Activated CD8-positive, alpha-beta memory T cell treated with anti-CD3 and anti-CD28 coated beads for 24 hours (primary cell): ENCODE data around the gene PPP1R10.
A peak's percentile ranks its signal among the peaks of the same experiment; 100 is the strongest.

Source experiments
- DNase-seq: peaks from one replicate; pipeline ENCODE4 v3.0.0-alpha.2; 2020

Gene PPP1R10

DNA sequence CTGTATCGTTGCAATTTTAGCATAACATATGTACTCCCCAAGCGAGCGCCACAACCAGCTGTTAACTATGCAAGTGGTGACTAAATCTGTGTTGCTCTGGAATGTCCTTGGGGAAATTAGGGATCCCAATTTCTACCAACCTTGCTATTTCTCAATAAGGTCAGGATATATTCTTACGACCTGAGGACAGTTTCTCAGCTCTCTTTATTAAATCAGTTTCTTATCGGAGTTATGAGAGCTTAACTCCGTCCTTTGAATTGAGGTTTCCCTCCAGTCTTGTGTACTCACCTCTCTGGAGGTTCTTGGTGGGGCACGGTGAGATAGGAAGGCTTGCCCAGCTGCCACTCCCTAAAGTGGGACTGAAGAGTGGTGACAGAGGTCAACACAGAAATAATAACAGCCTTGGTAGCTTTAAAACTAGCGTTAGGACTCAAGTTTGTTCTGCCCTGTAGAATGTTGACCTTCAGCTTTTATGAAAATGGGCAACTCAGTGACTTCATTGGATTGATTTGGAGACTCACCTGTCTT, 1.3 kb upstream of the PPP1R10 start:
- DNase-seq, result no peak

GRCh38 chr6:30617565-30618269, 674 bp upstream of the PPP1R10 start, which contains the start of gene MRPS18B:
TSS of gene MRPS18B (plus strand) at chr6:30617840. CDS start at chr6:30617866, 26 bp downstream.
- DNase-seq, result peak; percentile 96

DNA sequence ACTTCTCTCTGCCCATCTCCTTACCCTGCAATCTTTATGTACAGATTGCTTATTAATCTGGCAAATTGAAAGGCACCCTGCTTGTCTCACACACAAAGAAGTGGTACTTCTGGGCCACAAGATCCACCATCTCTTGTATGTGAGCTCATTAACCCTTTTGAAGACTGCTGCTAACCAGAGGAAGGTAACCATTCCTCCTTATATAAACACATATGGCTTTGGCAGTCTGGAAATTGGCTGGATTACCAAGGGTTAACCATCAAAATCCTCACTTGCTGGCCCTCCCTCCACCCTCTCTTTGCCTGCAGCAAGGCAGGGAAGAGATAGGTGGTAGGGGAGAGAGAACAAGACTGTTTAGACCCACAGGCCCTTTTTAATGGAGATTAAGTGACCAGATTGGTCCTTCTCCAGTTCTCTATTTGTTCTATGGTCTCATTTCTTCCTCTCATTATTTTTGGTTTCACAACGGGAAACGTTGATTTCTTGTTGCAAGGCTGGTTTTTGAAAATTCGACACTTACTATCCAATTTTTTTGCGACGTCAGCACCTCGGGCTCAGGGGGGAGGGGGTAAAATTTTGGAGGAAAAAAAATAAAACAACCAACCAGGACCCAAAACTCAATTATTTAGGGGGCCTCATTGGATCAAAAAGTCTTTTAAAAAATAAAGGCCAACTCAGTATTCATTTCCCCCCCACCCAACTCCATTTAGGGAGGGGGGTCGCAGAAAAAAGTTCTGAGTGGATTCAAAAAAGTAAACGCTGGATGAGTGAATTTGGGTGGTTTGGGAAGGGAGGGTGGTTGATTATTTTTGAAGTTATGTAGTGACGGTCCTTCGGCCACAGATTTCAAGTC, 859 bp downstream of the PPP1R10 start:
- DNase-seq, result peak; percentile 77

DNA sequence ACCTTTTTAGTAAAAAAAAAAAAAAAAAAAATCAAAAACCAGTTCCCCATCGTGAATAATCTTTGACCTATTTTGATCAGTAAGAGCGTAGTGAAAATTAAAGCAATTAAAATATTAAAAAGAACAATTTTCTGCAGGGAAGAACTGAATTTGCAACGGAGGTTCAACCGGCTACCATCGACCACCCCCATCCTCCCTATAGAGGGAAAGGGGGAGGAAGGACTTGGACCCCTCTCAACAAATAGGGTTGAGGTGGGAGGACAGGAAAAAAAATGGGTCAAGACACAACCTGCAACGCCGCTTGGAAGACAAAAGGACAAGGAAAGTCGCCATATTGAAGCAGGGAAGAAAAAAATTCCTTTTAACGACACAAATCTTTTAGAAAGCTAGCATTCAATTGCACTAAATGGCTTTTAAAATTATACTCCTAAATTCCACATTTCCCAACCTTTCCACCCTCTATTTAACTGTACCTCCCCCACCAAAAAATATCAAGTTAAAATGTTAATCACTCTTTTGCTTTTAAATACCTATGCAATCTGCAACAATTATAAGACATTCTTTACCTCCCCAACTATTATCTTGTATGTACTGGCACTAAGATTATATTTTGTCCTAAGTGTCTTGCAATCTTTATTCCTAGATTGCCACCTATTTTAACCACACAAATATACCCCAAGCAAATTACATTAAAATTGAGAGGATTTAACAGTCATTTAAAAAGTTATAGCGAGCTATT, 1.7 kb downstream of the PPP1R10 start:
- peak; percentile 81 for DNase-seq

- peak; percentile 84 for DNase-seq
These were observed 2.2 kb downstream of the PPP1R10 start for GRCh38 chr6:30614843-30615218.

DNA sequence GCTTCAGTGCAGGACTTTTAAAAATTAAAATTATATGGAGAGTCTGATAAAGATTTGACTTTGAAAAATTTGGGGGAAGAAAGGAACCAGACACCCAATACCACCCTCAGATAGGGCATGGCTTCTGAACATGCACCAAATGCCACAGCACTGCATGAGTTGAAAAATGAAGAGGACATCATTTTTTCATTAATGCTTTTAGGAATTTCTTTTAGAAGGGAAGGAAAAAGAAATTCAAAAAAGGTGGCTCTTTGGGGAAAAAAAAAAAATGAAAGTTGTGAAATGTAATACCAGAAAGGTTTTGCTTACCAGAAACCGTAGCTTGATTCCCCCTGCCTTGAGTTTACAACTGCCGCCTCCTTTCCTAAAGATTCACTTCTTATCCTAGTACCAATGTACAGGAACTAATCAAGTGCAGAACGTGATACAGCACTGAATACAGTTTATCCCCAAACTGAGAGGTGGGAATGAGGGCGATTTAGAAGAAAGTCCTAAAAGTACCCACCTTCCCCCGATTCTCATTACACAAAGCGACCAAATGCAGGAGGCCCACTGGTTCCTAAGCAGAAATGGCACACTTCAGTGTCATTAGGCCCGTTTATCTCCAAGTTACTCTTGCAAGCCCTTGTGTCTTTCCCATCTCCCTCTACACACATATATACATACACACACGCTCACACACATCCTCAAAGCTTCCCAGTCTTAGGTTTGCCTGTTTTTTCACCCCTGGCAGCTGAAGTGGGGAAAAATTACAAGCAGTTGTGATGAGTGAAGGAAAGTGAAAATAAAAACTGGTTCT, 2.8 kb downstream of the PPP1R10 start:
- DNase-seq, result peak; percentile 66

DNA sequence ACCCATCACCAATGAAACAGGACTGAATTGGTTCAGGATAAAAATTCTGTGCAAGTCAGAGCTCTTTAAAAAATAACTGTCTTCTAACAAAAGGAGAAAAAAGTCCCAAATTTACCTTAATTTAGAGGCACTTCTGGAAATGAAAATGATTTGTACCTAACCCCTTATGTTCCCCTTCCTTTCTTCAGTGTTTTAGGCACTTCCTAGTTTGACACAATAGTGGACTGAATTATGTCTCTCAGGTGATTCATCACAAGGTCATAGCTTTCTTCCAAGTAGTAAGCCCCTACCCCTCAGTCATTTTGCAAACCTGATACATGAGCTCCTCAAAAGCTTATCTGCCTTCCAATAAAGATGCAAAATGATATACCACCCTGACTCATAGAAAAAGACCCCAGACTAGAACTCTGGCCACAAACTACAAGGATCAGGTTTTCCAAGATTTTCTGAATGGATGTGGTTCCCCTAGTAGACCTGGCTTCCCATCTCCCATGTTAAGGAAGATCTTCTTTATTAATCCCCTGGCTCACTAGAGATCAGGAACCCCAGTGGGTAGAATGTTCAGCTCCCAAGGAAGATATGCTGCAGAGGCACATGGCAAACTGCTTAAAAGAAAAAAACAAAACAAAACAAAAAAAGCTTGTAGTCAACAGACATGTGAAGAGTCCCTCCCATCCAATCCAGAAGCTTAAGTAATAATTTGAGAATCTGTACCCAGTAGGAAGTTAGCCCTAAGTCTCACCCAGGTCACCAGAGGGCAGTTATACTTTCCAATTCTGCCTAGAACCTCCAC, 3.6 kb downstream of the PPP1R10 start:
- DNase-seq, result no peak

DNA sequence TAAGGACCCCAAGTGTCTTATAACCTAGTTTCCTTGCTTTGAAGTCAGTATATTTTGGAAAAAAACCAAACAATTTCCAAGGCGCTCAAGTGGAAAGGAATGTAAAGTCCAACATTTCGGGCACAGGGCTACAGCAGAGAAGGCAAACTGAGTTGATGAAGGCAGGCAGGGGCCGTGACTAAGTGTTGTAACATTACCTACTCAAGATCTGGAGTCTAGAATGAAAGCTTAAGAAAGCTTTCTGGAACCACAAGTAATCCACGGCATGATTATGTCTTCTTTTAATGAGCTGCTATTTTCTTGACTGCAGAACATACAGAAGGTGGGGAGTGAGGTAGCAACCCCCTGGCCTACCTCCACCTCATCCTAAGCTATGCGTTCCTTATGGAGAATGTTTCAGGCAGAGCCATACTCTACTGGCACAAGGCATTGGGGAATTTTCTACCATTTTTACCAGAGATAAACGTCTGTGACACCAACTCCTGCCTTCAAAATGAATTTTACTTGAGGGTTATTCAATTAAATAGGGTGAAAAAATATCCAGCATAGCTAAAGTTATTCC, 4.3 kb downstream of the PPP1R10 start:
- DNase-seq, result no peak

DNA sequence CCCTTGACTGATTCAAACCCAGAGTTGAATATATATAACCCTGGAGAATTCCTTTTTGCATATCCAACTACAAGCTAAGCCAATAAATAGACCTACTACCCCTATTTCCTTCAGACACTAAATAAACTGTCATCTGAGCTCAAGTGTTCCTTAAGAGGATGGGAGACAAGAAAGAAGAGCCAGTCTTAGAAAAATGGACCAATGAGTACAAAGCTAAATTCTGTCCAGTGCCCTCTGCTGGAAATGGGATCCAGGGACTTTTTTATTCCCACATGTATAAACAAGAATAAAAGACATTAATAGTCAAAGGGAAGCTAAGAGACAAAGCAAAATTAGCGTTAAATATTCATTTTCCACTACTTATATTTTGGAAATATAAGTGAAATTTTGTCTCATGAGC, 4.8 kb downstream of the PPP1R10 start:
- DNase-seq, result no peak

DNA sequence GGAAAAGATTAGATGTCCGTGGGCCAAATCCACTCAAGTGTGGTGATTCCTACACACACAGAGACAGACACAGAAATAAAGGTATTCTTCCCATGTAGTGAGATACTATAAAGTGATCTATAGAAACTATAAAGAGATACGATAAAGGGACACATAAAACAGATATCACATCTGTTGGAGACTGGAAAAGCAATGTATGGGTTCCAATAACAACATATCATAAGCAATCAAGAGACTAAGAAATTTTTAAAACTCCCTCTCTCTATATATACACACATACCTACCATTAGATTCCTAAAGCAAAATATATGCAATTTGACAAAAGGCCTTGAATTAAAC, 5.2 kb downstream of the PPP1R10 start:
- no peak for DNase-seq

GRCh38 chr6:30611150-30611855, 5.7 kb downstream of the PPP1R10 start:
- no peak for DNase-seq

DNA sequence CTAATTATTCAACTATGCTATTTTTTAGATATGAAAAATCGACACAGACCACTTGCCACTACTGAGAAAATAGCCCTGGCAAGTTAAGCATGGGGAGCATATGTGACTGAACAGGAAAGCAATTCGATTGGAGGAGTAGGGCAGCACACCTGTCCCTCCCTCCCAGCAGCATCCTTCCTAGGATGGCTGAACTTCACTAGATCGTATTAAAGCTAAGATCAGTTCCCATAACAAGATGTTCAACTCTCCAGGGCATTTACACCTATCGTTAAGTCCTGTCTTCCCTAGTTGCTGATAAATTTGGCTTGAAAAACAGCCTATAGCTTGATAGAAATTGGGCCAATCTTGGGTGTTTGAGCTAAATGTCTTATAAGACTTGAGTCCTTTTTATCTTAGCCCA, 7.0 kb downstream of the PPP1R10 start:
- DNase-seq, result no peak

DNA sequence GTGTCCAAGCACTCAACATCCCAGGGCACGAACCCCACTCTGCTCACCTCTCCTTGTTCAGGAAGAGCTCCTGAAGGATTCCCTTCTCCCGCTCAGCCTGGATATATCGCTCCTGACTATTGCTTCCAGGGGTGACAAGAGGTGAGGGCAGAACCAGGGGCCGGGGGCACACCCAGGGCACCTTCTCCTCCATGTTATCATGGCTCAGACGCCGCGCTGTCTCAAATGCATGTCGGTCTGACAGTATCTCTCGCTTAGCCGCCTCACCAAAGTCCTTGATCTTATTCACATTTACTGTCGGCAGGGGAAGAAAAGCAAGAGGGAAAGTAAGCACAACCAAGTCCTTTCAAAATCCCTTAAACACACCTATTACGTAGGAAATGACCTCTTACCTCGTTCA, 13.1 kb downstream of the PPP1R10 start:
- no peak for DNase-seq

GRCh38 chr6:30601815-30602641, 15.0 kb downstream of the PPP1R10 start:
- DNase-seq, result no peak

- DNase-seq, result no peak
These were observed 15.6 kb downstream of the PPP1R10 start for GRCh38 chr6:30601436-30601814.

DNA sequence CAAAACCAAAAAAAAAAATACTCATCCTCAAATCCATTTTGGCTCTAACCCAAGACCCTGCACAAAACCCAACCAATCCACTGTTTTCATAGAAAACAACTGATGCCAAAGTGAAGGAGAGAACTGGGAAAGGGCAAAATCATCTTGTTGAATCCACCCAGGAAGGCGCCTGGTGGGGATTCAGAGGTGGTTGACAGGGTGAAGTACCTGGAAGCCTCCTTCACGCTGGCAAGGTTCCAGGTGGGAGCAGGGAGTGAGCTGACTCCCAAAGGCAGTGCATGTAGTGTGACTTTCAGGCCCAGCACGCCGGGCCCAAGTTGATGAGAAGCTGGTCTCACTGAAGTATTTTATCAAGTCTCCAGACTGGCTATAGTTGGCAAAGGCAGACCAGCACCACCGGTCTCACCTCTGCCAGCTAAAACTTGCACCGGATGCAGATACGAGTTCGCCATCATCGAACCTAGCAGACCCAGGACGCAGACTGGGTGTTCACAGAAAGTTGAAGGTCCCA, 16.5 kb downstream of the PPP1R10 start:
- no peak for DNase-seq

DNA sequence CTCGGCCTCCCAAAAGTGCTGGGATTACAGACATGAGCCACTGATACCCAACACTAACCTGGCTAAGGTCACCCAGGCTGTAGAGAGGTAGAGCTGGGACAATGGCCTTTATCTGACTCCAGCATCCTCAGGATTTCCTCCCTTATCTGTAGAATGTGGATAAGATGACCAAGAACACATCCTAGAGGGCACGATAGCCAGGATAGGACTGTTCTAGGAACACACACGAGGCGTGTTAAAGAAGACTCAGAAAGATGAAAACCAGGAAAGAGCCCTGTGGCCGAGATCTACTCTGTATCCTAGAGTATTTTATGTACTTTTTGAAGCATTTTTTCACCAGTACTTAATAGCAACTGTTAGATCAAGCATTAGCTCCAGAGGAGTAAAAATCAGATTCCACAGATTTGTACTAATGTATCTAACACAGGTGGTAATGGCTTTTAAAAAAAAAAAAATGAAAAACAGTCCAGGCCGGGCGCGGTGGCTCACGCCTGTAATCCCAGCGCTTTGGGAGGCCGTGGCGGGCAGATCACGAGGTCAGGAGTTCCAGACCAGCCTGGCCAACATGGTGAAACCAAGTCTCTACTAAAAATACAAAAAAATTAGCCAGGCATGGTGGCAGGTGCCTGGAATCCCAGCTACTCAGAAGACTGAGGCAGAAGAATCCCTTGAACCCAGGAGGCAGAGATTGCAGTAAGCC, 17.3 kb downstream of the PPP1R10 start:
- no peak for DNase-seq

DNA sequence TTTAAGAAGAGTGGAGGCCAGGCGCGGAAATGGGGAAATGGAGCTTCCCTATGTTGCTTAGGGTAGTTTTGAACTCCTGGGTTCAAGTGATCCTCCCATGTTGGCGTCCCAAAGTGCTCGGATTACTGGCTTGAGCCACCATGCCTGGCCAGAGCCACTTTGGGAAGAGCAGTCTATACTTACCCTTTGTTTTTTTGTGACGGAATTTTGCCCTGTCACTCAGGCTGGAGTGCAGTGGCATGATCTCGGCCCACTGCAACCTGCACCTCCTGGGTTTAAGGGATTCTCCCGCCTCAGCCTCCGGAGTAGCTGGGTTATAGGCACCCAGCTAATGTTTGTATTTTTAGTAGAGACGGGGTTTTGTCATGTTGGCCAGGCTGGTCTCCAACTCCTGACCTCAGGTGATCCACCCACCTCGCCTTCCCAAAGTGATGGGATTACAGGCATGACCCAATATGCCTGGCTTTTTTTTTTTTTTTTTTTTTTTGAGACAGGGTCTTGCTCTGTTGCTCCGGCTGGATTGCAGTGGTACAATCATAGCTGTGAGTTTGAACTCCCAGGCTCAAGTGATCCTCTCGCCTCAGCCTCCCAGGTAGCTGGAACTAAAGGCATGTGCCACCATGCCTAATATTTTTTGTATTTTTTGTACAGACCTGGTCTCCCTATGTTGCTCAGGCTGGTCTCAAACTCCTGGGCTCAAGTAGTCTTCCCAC, 18.0 kb downstream of the PPP1R10 start:
- no peak for DNase-seq
